OCI-LY1 (cell line): ENCODE results near the gene HERPUD2.
"Not testable (repeated sequence)": the region's sequence is repeated elsewhere in the genome, so short reads cannot be mapped to it uniquely, and the experiment has no call there.

ENCODE experiments used
- H2AFZ ChIP-seq: fragments of 200-600 bp; sonication (generic), shearing (Covaris generic); 2 replicates; pipeline ENCODE4 v1.6.0; 2014; ENCODE audit warnings: antibody characterized with exemption, mild to moderate bottlenecking, low read length
- H3F3A ChIP-seq: fragments of 200-600 bp; sonication (generic), shearing (Covaris generic); 2 replicates; pipeline ENCODE4 v1.6.0; 2014; ENCODE audit warnings: mild to moderate bottlenecking, antibody characterized with exemption, low read length, moderate library complexity; ENCODE audit not compliant: insufficient read depth
- H3K27ac ChIP-seq: fragments of 200-600 bp; sonication (generic); 2 replicates; pipeline ENCODE4 v1.5.1; 2014; ENCODE audit warnings: low read length, mixed run types, mild to moderate bottlenecking, low read depth; ENCODE audit not compliant: poor library complexity, severe bottlenecking
- H3K27me3 ChIP-seq: fragments of 200-600 bp; sonication (generic); 2 replicates; pipeline ENCODE4 v1.6.0; 2014; ENCODE audit warnings: antibody characterized with exemption, mild to moderate bottlenecking, low read length, moderate library complexity; ENCODE audit not compliant: insufficient read depth
- H3K36me3 ChIP-seq: fragments of 200-600 bp; sonication (generic); 2 replicates; pipeline ENCODE4 v1.6.1; 2014; ENCODE audit warnings: mild to moderate bottlenecking, antibody characterized with exemption, low read length, moderate library complexity, mixed read lengths; ENCODE audit not compliant: insufficient read depth
- H3K4me1 ChIP-seq: fragments of 200-600 bp; sonication (generic); 2 replicates; pipeline ENCODE4 v1.5.1; 2014; ENCODE audit warnings: mild to moderate bottlenecking, low read length, moderate library complexity; ENCODE audit not compliant: insufficient read depth, severe bottlenecking
- H3K4me2 ChIP-seq: fragments of 200-600 bp; sonication (generic), shearing (Covaris generic); 2 replicates; pipeline ENCODE4 v1.6.1; 2014; ENCODE audit warnings: low read length
- H3K4me3 ChIP-seq: fragments of 200-600 bp; sonication (generic); 2 replicates; pipeline ENCODE4 v1.5.1; 2014; ENCODE audit warnings: low read length, low read depth, mild to moderate bottlenecking, mixed read lengths; ENCODE audit not compliant: poor library complexity, severe bottlenecking
- H3K79me2 ChIP-seq: fragments of 200-600 bp; shearing (Covaris generic); 2 replicates; pipeline ENCODE4 v1.6.1; 2016; ENCODE audit warnings: mixed run types, low read length, mixed read lengths; ENCODE audit not compliant: insufficient read depth
- H3K9ac ChIP-seq: fragments of 200-600 bp; sonication (generic), shearing (Covaris generic); 2 replicates; pipeline ENCODE4 v1.6.1; 2014; ENCODE audit warnings: mild to moderate bottlenecking, low read length, mixed read lengths
- H3K9me2 ChIP-seq: fragments of 200-600 bp; sonication (generic), shearing (Covaris generic); 2 replicates; pipeline ENCODE4 v1.6.1; 2014; ENCODE audit warnings: low read depth, mild to moderate bottlenecking, low read length, mixed read lengths
- H3K9me3 ChIP-seq: fragments of 200-600 bp; shearing (Covaris generic); 2 replicates; pipeline ENCODE4 v1.6.1; 2014; ENCODE audit warnings: low read length, mixed read lengths
- H4K20me1 ChIP-seq: fragments of 200-600 bp; sonication (generic), shearing (Covaris generic); 2 replicates; pipeline ENCODE4 v1.6.0; 2016; ENCODE audit warnings: mild to moderate bottlenecking, low read length; ENCODE audit not compliant: insufficient read depth
- CTCF ChIP-seq: fragments of 200-600 bp; sonication (generic), shearing (Covaris generic); IDR thresholded peaks from 2 replicates; pipeline ENCODE4 v1.5.1; 2017; ENCODE audit warnings: mild to moderate bottlenecking, antibody characterized with exemption, low read length, moderate library complexity, mixed read lengths
- EZH2 ChIP-seq: fragments of 200-600 bp; sonication (generic), shearing (Covaris generic); IDR thresholded peaks from 2 replicates; pipeline ENCODE4 v1.8.0; 2017; ENCODE audit warnings: borderline replicate concordance, mixed run types, mild to moderate bottlenecking, antibody characterized with exemption, low read length, moderate library complexity, mixed read lengths

Gene HERPUD2

DNA sequence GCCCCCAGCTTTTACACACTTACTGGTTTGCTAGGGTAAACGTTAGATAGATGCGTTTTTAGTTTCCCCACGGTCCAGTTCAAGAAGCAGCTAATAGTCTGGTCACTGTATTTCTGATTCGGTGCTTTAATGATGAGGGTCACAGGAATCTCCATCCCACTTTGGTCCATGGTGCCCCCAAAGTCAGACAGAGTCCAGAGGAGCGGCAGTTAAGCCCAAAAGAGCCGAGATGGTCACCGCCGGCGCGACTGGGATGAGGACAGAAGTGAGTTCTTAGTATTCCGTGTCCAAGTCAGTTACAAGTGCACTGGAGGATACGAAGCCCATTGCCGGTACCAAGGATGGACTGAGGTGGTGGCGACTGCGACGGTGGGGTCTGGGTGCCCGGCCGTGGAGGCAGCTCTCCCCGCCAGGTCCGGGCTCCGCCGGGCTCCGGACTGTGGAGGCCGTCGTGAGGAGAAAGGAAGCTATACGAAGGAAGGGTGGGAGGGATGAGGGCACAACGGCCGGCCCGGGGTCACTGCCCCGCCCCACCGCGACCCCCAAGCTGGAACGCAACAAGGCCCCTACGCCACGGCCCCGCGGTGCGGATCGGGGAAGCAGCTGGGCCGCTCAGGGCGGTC lies 663 bp downstream of the HERPUD2 start:
- no peaks in the 10 kb centered on the region for H4K20me1 ChIP-seq
- peaks cover 12% of the 10 kb centered on the region for H3K36me3 ChIP-seq
- no peaks in the 10 kb centered on the region for H3K9me3 ChIP-seq
- TF ChIP-seq CTCF, result no peak
- no peak for TF ChIP-seq EZH2
- peak overlapping the region; percentile 93 for H3K4me2 ChIP-seq
- peaks cover 23% of the 10 kb centered on the region for H3K79me2 ChIP-seq
- H3K9me2 ChIP-seq, result no peaks in the 10 kb centered on the region
- peaks cover 60% of the 10 kb centered on the region for H3K4me1 ChIP-seq
- no peak overlapping the region for H2AFZ ChIP-seq
- peak overlapping the region; percentile 17 for H3K27ac ChIP-seq
- peak overlapping the region; percentile 97 for H3K9ac ChIP-seq
- peak overlapping the region; percentile 93 for H3K4me3 ChIP-seq
- H3F3A ChIP-seq, result peaks cover 9% of the 10 kb centered on the region; the same call in 1 of the 2 replicates
- no peaks in the 10 kb centered on the region for H3K27me3 ChIP-seq

- H3K27me3 ChIP-seq, result no peaks in the 10 kb centered on the region
- H4K20me1 ChIP-seq, result no peaks in the 10 kb centered on the region
- peak overlapping the region; percentile 93 for H3K4me2 ChIP-seq
- peak overlapping the region; percentile 50 for H3K27ac ChIP-seq
- H3K4me3 ChIP-seq, result peak overlapping the region; percentile 93
- peaks cover 33% of the 10 kb centered on the region for H3K79me2 ChIP-seq
- H3K4me1 ChIP-seq, result peaks cover 80% of the 10 kb centered on the region
- peak overlapping the region; percentile 13 for H3K9ac ChIP-seq
- H3K36me3 ChIP-seq, result peaks cover 5% of the 10 kb centered on the region
- H3F3A ChIP-seq, result peaks cover 9% of the 10 kb centered on the region; the same call in 1 of the 2 replicates
- TF ChIP-seq CTCF, result no peak
- TF ChIP-seq EZH2, result no peak
- H3K9me2 ChIP-seq, result no peaks in the 10 kb centered on the region
- H3K9me3 ChIP-seq, result no peaks in the 10 kb centered on the region
- no peak overlapping the region for H2AFZ ChIP-seq
Measured at GRCh38 chr7:35691827-35692307, 3.1 kb downstream of the HERPUD2 start.

DNA sequence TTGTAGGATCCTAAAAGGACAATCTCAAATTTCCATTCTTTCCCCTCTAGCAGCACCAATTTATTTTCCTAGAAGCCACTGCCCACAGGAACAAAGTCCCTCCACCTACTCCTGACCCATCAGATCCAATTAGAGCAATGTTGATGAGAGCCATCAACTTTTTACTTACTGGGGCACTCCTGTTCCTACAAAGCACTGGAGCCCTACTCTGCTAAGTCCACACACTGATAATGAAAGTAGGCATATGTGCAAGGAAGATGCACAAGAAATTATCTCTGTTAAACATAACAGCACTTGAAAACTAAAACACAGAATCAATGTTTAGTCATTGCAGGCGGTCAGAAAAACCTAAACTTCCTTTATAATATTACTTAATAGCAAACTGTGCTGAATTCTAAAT lies 3.6 kb downstream of the HERPUD2 start:
- no peak for TF ChIP-seq CTCF
- no peak for TF ChIP-seq EZH2
- Histone ChIP-seq H2AFZ (no peak overlapping the region), H3K4me2 (peak overlapping the region; percentile 93), H3K27me3 (no peaks in the 10 kb centered on the region), H3K9ac (peak overlapping the region; percentile 13), H3K9me2 (no peaks in the 10 kb centered on the region), H3F3A (peaks cover 9% of the 10 kb centered on the region; the same call in 1 of the 2 replicates), H3K4me1 (peaks cover 80% of the 10 kb centered on the region), H3K36me3 (peaks cover under 1% of the 10 kb centered on the region; the same call in 1 of the 2 replicates), H3K9me3 (no peaks in the 10 kb centered on the region), H3K4me3 (peak overlapping the region; percentile 93), H3K79me2 (peaks cover 33% of the 10 kb centered on the region), H3K27ac (peak overlapping the region; percentile 50), H4K20me1 (no peaks in the 10 kb centered on the region)

DNA sequence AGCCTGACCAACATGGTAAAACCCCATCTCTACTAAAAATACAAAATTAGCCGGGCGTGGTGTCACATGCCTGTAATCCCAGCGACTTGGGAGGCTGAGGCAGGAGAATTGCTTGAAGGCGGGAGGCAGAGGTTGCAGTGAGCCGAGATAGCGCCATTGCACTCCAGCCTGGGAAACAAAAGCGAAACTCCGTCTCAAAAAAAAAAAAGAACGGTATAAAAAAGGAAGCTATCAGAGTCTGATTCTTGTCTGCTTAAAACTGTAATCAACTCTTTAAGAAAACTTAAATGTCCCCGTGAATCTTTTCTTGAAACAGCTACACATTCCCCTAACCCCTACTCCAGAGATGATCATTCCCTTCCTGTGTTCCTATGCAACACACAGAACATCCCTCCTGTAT lies 4.3 kb downstream of the HERPUD2 start:
- not testable (repeated sequence) for H4K20me1 ChIP-seq, H3F3A ChIP-seq, H2AFZ ChIP-seq, H3K9me2 ChIP-seq, H3K9me3 ChIP-seq, H3K36me3 ChIP-seq, H3K27me3 ChIP-seq
- peaks cover 72% of the 10 kb centered on the region for H3K4me1 ChIP-seq
- H3K4me3 ChIP-seq, result peak overlapping the region; percentile 93
- peak overlapping the region; percentile 50 for H3K27ac ChIP-seq
- H3K9ac ChIP-seq, result peak overlapping the region; percentile 13; the same call in 1 of the 2 replicates
- H3K79me2 ChIP-seq, result peaks cover 33% of the 10 kb centered on the region
- peak overlapping the region; percentile 93 for H3K4me2 ChIP-seq
